HG03432 (cell line): ENCODE measurements around the gene LPP.

Experiments
- ATAC-seq: cut with Tn5 transposase; IDR thresholded peaks from one replicate; pipeline ENCODE4 v1.9.1; 2021; ENCODE audit warnings: mild to moderate bottlenecking, moderate library complexity; ENCODE audit not compliant: unreplicated experiment

The LPP gene

DNA sequence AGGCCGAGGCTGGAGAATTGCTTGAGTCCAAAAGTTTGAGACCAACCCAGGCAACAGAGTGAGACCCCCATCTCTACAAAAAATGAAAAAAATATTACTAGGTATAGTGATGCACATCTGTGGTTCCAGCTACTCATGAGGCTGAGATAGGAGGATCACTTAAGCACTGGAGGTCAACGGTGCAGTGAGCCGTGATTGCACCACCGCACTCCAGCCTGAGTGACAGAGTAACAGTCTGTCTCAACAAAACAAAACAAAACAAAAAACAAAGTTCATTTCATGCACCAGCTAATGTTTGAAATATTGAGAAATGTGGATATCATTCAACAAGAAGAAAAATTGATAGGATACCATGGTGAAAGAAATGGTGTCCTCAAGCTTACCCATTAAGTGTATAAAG is 567.4 kb downstream of the LPP start:
- ATAC-seq, result no peak

DNA sequence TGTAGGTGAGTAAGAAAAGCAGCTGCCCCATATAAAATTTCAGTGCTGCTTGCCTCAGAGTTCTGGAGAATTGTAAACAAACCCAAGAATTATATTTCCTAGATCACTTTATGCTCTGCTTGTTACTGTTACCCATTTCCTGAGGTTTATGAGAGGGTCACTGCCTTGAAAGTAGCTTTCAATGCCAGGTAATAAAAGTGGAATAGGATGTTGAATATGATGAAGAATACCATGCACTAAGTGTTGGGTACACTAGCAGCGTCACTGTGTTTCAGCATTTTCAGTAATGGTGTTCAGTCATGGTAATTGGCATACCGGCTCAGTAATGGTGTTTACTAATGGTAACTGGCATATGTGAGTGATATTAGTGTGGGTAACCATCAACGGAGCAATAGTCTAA is 568.0 kb downstream of the LPP start:
- no peak for ATAC-seq

DNA sequence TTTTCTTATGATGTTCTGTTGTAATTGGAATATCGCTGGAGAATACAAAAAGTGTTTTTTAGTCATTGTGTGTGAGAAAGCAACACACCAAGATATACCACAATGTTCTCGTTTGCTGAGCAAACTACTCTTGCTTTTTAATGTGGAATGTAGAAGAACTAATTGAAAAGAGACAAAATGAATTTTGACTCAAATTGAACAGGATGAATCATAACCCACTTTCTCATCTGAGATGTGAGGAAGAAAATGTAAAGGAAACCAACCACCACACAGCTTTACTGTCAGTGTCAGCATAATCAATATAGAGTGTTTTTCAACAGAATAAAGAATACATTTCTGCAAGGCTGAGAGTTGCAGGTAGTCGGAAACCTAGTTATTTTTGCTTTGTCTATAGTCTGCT is 569.0 kb downstream of the LPP start:
- ATAC-seq, result no peak

DNA sequence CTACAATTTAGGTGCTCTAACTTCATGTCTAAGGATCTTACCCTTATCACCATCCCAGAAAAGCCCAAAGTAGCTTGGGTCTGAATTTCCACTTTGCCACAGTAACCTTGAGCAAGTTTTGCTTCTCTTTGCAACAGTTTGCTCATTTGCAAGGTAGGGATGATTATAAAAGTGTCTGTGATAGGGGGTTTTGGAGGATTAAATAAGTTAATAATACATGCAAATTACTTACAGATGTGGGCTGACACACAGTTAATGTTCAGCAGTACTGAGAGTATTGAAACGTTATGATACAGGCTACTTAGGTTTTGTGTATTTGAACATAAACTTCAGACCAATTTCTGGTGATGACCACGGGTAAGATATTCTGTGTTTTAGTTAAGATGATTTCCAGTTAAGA is 573.1 kb downstream of the LPP start:
- no peak for ATAC-seq

DNA sequence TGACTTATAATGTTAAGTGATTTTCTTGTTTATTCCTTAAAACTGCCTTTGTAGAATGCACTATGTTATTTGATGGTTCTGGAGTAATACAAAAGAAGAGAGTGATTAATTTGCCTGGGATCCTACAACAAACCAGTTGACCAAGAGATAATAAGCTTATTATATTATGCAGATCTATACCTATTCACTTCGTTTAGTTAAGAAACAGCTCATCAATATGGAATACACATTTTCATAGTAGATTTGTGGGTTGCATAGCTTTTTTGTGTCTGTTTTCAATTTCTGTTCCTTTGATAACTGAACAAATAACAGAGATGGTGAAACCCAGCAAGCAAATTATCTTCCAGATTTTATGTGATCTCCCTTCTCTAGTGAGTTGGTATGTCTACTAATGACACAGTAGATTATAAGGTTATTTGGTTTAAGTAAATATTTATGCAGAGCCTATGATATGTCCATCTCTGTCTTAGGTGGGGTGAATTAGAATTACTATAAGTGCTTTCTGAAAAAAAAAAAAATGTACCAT is 574.5 kb downstream of the LPP start:
- ATAC-seq, result no peak

DNA sequence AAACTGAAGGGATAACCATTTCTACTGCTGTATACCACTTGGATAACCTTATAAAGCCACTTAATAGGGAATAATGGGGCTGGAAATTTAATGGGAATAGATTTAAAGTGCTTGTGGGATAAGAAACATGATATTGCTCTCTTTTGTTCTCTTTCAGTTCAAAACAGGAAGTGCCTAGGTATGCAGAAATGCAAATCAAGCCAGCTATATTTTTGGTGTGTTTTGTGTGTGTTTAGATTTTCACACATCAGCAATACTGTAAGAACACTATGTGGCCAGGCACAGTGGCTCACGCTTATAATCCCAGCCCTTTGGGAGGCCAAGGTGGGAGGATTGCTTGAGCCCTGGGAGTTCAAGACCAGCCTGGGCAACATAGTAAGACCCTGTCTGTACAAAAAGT is 575.5 kb downstream of the LPP start:
- ATAC-seq, result no peak

DNA sequence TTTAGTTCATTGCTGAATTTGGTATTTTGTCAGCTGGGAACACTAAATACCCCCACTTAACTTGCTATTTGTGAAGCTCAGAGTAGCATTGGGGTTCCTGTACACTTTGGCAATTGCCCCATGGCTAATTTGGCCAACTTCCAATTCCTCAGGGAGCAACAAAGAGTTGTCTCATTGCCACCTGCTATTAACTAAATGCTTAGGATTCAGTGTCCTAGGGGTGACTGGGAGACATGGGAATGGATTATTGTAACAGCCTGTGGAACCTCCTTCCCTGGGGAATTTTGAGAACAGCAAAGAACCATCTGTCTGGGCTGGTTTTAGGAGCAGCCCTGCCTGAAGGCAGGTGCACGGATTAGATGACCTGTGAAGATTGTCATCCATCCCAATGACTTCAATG is 580.4 kb downstream of the LPP start:
- ATAC-seq, result no peak

DNA sequence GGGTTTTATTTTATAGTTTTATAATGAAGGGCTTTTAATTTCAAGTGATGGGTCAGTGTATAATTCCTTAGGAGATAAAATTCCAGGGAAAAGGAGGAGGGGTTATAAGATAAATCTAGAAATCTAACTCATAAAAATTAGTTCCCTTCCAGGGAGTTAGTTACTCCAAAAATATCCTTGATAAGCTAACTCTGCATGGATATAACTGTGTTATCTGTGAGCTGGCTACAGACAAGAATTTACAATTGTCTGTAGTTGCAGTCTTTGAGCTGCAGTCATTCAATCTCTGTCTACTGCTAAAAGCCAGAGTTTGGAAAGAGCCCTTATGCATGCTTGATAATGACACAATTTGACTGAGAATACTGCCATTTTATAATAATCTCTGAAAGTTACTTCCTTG is 585.6 kb downstream of the LPP start:
- ATAC-seq, result no peak

DNA sequence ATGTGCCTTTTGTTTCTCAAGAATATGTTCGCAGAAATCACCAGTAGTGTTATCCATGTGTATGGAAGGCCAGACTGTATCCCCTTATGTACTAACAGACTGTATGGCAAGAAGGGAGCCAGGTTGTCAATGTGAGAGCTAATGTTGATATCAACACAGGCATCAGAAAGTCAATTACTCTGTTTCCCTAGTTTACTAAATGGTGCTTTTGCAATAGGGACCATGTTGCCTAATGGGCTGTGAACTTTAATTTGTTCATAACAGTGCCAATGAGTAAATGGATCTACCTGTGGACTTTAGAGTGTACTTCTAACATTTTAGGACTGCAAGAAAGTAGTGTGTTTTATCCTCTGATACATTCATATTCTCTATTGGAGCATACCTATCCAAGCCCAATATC is 586.1 kb downstream of the LPP start:
- ATAC-seq, result no peak

DNA sequence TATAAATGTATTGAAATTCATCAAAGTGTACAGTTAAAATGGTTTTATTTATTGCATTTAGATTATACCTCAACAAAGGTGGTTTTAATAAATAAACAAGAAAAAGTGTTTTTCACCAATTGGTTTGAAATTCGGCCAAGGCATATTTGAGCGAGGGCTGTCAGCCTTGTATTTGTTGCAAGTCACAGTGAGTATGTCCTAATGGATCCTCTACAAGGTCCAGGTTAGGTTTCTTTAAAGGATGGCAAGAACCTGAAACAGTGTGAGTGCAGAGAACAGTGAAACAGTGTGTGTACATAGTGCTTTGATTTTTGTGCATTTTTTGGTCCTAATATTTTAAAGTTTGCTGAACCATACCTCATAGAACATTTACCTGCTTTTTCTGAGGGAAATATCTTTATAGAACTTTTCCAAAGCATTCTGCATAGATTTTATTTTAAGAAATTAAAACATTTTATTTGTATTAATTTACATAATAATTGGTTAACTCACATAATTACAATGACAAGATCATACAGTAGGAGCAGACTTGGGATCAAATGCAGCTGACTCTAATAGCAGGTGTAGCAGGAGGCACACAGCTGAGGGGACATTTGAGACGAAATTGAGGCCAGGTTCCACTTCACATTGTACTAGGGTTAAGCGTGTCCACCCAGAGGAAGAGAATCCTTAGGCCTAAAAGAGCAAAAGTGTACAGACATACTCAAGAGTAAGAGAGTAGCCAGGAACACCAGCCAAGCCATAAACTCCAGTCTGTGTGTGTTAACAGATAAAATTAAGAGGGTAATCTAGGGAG is 589.0 kb downstream of the LPP start:
- no peak for ATAC-seq

DNA sequence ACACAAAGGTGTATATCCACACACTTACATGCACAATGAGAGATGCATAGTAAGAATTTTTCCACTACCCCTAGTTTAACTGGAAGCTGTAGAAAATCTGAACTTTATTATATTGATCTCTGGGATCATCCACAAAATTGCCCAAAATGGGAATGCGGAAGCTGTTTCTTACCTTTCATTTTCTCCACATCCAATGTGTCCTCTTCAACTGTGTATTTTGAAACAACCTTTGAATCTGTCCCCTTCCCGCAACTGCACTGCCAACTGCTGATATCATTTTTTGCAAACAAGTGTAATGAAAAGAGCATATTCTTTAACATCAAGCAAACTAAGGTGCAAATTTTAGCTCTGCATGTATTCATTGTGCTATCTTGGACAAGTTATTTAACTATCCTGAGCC is 590.2 kb downstream of the LPP start:
- no peak for ATAC-seq

DNA sequence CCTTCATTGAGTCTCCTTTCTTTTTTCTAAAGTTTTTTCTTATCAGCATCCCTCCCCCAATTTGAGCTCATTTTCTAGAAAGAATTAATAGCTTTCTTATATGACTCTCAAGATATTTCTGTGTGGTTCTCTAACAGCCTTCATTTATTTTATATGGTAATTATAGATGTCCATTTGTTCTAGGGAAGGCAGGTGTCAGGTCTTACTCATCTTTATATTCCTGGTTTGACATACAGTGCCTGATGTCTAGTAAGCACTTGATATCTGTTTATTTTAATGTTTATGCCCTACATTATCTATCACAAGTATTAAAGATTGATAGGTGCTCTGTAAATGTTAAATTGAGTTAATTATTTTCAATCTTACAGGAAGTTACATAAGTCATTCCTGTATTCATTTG is 591.1 kb downstream of the LPP start:
- no peak for ATAC-seq

DNA sequence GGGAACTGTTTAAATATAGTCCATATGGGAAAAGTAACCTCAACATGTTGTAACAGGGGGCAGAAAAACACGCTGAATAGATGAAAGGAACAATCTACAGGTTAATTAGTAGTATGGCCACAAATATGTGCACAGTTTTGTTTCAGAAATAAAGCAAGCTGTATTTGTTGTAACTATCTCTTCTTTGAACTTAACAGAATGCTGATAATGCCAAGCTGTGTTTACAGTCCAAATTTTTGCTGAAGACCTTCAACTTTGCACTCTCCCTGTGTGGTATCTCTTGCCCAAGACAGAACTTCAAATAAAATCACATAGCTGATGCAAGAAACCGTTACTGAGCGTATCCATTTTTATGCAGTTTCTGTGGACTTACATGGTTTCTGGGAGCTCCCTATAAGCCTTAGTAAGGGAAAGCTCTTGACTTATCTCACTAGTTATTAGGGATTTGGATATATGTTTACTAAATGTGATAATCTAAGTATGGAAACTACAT is 592.4 kb downstream of the LPP start:
- ATAC-seq, result no peak

DNA sequence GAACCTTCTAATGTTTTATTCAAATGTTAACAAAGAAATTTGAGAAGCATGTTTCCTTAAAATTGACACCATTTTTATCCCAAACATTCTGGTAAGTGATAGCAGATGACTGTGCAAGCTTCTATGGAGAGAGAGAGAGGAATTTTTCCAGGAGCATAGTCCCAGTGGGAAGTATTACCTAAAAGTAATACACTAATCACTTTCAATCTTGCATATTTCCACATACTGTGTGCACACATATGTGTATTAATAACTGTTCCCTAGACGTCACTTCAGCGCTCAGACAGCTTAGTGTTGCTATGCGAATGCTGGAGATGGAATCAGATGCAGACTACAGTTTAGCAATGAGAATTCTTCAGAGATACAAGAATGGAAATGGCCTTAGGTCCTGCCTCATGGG is 593.5 kb downstream of the LPP start:
- no peak for ATAC-seq

DNA sequence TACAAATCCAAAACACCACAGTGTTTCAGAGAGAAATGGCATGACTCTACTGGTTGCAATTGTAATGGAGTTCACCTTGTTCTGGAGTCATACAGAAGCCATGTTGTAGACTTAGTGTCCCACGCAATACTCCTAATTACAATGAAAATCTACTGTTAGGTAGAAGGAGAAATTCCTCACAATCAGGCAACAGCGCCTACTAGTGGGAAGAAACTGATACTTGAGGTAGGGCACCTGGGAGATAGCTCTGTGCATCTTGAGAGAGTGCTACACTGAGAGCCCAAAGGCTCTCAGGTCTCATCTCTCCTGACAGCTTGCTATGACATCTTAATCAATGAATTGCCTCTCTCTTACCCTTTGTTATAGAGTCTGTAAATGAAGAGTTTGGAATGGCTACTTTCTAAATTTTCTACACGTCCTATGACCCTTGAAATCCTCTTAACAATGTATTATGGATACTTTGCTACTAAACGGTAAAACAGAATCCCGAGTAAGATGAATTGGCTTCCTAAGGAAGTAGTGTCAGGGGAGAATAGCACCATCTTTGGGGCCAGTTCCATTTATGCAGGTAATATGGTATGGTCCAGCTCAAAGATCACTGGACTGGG is 595.2 kb downstream of the LPP start:
- peak; percentile 50 for ATAC-seq

DNA sequence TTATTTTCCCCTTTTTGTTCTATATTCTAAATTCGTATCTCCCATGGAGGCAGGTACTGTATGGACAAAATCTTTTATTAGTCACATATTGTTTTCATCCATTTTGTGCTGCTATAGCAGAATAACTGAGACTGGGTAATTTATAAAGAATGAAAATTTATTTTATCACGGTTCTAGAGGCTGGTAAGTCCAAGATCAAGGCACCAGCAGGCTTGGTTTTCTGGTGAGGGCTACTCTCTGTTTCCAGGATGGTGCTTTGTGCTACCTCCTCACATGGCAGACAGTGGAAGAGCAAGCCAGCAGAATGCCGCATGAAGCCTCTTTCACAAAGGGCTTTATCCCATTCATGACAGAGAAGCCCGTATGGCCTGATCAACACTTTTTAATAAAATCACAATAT is 595.9 kb downstream of the LPP start:
- ATAC-seq, result no peak

DNA sequence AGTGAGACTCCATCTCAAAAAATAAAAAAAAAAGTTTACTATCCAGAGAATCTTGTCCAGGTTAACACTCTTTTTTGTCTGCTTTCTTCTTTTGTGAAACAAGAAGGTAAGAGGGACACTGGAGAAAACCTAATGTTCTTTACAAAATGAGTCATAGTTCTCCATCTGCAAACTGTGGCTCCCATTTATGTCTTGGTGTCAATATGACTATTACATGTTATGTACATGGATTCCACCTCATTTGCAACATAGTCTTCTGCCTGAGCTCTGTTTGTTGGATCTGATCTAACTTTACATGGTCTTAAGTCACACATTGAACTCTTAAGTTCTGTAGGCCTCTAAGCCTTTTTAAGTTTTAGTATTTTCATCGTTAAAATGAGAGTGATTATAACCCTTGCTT is 596.7 kb downstream of the LPP start:
- ATAC-seq, result no peak

DNA sequence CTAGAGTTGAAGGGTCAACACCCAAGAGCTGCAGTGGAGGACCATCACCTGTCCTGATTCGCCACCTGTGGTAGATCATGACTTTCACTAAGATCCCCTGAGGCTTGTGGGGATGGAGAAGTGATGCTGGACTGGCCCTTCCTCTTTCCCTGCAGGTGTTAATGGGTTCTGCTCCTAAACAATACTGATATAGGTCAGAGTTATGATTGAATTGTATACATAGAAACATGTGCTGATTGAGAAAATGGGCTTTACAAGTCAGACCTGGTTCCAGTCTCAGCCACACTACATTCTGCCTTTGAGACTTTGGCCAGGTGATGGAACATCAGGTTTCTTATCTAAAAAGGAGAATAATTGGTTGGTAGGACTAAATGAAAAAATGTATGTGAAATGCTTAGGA is 598.9 kb downstream of the LPP start:
- peak; percentile 23 for ATAC-seq

DNA sequence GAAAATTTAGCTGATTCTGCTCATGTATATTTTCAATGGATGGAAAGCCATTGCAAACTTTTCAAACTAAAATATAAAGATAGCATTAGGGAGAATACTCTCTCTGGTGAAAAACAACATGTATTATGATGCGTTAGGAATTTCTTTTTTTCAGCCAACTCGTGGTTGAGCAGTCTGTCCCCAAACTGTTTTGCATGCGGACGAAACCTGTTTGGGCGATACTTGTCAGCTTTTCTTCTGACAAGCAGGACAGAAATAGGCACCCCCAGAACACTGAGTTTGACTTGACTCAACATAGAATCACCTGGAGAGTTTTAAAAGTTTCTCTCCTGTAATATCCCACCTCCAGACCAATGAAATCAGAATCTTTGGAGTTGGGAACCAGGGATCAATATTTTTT is 600.3 kb downstream of the LPP start:
- peak; percentile 58 for ATAC-seq

DNA sequence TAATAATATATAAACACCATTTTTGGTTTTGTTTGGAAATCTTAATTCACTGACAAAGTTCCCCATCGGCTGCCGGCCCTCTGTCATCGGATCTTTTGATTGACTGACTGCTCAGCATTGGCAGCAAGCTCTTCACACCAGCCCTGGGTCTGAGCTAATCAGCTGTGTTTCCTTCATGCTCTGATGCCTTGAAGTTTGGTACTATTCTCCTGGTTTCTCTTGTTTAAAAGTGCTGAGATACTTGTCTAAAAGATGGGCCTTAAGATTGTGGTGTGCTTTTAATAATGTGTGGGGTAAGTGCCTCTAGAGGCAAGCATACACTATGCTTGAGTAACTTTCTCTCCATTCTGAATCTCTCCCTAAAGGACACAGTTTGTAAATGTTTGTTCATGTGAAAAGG is 602.3 kb downstream of the LPP start:
- ATAC-seq, result no peak

DNA sequence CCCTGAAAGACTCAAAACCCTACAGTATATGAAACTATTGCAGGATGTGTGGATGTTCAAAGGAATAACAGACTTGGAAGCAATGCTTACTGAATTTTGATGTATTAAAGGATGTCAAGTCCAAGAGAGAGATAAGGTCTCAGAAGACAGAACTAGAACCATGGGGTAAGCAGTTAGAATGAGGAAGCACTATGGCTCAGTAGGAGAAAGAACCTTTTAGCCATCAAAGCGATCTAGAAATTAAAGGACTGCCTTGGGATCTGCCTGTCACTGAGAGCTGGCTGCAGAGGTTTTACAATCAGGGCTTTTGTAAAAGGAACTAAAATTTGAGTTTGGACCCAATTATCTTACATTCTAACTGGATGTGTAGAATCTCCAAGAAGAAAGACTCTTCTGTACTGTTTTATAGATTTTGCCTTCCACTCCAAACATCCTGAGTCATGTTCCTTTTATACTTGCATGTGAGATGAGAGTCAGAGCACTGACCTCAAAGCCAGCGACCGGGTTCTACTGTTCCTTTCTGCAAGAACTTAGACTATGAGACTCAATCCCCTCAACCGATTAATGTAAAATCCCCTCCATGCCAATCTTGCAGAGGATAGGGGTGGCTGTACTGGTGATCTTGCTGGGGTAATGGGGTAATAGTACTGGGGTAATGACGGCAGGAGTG is 605.5 kb downstream of the LPP start:
- ATAC-seq, result no peak

DNA sequence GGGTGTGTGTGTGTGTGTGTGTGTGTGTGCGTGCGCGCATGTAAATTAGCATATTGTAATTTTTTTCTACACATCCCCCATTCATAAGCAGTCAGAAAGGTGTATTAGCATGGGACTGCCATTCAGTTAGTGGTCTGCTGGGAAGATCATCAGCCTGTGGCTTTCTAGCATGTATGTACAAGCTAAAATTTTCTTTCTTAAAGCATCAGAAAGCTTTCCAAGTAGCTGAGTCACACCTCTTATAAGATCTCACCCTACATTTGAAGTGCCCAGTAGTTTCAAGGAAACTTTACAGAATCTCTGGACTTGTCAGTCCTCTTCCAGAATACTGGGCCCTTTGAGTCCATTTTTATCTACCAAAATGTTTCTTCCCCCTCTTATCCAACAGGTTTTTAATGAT is 606.5 kb downstream of the LPP start:
- ATAC-seq, result no peak
